Measurements from ENCODE around the gene MBOAT2.
A peak's percentile ranks its signal among the peaks of the same experiment; 100 is the strongest.

MBOAT2 gene

GRCh38 chr2:8860239-8860638 lies 143.2 kb downstream of the MBOAT2 start:
- no peak for DNase-seq (ENCODE audit: low spot score)

- DNase-seq (ENCODE audit: low spot score) = no peak
Observed at GRCh38 chr2:8858910-8859309, 144.6 kb downstream of the MBOAT2 start.

- no peak for DNase-seq (ENCODE audit: low spot score)
Observed at GRCh38 chr2:8858264-8858663, 145.2 kb downstream of the MBOAT2 start.

GRCh38 chr2:8857709-8858108 lies 145.8 kb downstream of the MBOAT2 start:
- no peak for DNase-seq (ENCODE audit: low spot score)

GRCh38 chr2:8856176-8856575 lies 147.3 kb downstream of the MBOAT2 start:
- no peak for DNase-seq (ENCODE audit: low spot score)

- DNase-seq (ENCODE audit: low spot score) = no peak
Observed at GRCh38 chr2:8855010-8855409, 148.5 kb downstream of the MBOAT2 start.

DNA sequence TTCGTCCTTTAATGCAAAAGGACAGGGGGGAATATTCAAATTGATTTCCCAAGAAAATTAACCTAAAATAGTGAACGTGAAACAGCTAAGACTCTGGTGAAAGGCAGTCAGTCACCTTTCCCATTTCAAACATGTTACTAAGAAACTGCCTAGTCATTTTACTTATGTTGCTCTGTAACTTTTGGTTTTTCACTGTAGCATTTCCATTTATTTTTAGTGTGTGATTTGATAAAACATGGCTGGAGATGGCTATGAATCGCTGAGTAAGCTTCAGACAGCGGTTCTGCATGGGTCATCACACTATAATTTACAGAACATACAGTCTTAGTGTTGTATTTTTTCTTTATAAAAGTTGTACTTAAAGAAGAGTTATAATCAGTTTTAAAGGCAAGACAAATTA lies 150.1 kb downstream of the MBOAT2 start:
- no peak for DNase-seq (ENCODE audit: low spot score)

GRCh38 chr2:8851811-8852560 lies 151.5 kb downstream of the MBOAT2 start:
- no peak for DNase-seq (ENCODE audit: low spot score)

DNA sequence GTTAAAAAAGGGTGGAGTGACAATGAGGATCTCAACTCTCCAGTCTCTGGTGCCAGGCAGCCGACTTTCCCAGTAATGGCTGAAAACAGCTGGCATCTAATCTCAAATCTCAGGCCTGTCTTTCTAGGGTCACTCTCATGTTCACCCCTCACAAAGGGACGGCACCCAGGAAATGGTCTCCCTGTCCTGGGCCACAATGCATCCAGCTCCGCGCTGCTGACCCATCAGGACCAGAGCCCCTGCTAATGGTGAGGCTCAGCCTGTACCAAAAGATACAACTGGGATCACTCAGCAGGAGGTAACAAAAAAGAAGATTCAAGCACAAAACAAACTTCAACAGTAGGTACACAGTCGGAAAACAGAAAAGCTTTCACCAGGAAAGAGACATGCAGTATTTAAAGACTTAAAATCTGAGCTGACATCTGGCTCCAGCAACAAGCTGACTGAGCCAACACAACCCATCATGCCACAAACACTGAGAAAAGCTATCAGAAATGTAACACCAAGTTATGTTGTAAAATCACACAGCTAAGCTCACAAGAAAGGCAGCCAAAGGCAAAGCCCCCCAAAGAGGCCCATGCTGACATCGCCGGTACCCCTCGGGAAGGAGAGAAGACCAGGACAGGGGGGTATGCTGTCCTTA lies 152.5 kb downstream of the MBOAT2 start:
- no peak for DNase-seq (ENCODE audit: low spot score)

- no peak for DNase-seq (ENCODE audit: low spot score)
Observed at GRCh38 chr2:8849327-8849726, 154.2 kb downstream of the MBOAT2 start.

DNA sequence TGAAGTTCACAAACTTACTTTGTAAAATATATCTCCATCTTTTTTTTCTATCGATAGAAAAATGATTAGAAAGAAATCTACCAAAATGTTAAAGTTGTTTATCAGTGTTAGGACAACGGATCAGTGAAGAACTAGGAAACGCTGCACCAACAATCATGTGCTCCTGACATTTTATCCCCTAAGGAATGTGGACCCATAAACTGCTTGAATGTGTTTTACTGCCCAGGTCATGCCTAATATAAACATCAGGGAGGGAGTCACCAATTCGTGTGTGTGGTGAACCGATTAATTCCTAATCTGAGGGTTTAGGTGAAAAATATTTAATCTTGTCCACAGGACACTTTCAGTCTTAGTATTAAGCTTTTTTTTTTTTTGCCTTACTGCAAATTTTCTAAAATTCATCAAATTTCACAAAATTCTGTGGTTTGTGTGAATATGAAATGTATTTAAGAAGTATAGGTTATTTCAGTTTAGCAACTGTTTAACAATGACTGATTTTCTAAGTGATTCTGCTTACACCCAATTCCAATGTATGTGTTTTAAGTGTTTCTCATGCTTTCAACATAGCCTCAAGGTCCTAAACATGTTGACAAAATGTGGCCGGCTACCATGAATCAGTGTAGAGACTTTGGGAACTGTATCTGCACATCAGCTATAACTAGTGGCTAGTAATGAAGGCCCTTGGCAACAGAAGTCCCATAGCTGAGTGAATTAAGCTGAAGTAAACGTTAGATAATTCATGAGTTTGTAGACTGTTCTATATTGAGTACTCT lies 155.0 kb downstream of the MBOAT2 start:
- no peak for DNase-seq (ENCODE audit: low spot score)

DNA sequence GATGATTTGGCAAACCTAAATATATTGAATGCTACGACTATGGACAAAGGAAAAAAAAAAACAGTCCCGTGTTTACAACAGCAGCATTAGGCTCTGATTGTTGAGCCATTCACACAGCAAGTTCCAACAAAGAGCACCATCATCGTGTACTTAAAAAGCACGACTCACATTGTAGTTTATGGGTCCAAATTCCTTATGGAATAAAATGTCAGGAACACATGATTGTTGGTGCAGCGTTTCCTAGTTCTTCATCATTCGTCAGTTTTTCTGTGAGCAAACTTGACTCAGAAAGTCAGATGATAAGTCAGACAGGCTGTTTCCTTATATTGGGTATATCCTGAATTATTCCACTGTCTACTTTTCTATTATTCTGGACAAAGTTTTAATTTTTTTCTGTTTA lies 156.1 kb downstream of the MBOAT2 start:
- DNase-seq (ENCODE audit: low spot score) = no peak

DNA sequence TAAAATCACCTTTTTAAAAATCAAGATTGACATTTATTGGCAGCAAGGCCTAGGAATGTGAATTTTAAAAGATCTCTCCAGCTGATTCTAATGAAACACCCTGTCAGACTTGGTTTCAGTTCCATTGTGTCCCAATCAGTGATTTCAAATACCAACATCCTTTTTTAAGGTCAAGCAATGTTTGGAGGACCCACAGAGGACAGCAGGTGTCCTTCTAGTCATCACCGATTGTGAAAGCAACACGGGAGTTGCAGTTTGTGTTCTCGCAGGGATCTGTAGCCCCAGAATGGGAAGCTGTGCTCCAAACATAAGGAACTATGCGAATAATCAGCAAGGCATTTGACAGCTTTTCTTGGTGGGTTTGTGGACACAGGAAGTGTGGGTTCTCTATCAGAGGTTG lies 161.6 kb downstream of the MBOAT2 start:
- DNase-seq (ENCODE audit: low spot score) = no peak

- no peak for DNase-seq (ENCODE audit: low spot score)
Observed at GRCh38 chr2:8840475-8841091, 162.9 kb downstream of the MBOAT2 start.

GRCh38 chr2:8839189-8839965 lies 164.1 kb downstream of the MBOAT2 start:
- no peak for DNase-seq (ENCODE audit: low spot score)

DNA sequence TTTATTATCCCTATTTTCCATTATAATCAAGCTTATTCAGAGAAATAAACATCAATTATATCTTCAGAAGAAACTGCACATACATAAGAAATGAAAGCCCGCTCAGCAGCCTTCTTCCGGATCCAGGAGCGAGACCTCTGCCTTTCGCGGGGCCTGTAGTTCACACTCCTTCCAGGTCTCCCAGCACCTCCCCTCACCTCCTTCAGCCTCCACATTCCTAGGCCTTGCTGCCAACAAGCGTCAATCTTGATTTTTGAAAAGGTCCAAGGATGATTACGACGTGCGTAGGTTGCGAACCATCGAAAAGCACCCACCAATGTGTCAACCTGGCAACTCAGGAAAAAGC lies 165.7 kb downstream of the MBOAT2 start:
- no peak for DNase-seq (ENCODE audit: low spot score)

GRCh38 chr2:8836971-8837794 lies 166.3 kb downstream of the MBOAT2 start, which contains the start of gene KIDINS220:
KIDINS220 (minus strand) TSS chr2:8837613; CDS start chr2:8827093, 10,520 bp downstream.
- peak; percentile 69 for DNase-seq (ENCODE audit: low spot score)

DNA sequence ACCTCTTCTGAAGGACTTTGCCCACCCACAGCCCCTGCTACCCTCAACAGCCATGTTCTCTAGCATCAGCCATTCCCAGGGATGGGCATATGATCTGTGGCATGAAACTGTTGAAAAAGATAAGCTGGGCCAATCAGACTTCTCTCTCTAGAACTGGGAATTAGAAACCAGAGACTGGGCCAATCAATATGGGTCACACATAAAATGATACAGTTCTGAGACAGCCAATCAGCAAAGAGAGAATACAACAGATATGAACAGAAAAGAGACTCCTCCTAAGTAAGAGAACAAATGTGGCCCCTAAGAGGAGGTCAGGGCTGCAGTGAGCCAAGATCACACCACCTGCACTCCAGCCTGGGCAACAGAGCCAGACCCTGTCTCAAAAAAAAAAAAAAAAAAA lies 168.2 kb downstream of the MBOAT2 start:
- no peak for DNase-seq (ENCODE audit: low spot score)

DNA sequence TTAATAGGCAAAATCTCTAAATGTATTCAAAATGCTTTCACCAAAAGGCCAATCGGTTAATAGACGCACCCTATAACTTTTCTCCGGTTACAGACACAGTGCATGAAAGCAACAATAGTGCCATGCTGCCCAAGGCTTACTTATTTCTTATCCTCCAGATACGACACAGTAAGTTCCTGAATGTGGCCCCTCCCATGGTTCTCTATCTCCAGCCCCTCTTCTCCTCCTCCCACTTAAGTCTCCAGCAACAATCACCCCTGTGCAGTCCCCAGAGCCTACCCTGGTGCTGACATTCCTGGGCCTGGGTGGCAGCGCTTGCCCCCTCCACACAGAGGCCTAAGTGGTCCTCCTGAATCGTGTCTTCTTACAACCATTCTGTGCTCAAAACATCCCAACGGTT lies 169.6 kb downstream of the MBOAT2 start:
- no peak for DNase-seq (ENCODE audit: low spot score)

- DNase-seq (ENCODE audit: low spot score) = no peak
Observed at GRCh38 chr2:8831516-8831915, 172.0 kb downstream of the MBOAT2 start.

DNA sequence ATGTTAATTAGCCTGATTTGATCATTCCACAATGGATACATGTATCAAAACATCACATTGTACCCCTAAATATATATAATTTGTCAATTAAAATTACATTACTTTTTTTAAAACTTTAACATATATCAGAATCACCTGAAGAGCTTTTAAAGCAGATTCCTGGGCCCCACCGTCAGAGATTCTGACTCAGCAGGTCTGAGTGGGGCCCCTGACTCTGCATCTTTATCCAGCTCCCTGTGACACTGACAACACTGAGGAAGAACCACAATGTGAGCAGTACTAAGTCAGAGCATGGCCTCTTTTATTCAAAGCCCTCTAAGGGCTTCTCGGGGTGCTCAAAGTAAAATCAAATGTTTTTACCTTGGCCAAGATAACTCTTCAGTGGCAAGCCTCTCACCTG lies 175.8 kb downstream of the MBOAT2 start:
- no peak for DNase-seq (ENCODE audit: low spot score)
